Measurements from ENCODE around the gene HRC.
"Not testable (repeated sequence)": the region's sequence is repeated elsewhere in the genome, so short reads cannot be mapped to it uniquely, and the experiment has no call there.

Gene HRC

DNA sequence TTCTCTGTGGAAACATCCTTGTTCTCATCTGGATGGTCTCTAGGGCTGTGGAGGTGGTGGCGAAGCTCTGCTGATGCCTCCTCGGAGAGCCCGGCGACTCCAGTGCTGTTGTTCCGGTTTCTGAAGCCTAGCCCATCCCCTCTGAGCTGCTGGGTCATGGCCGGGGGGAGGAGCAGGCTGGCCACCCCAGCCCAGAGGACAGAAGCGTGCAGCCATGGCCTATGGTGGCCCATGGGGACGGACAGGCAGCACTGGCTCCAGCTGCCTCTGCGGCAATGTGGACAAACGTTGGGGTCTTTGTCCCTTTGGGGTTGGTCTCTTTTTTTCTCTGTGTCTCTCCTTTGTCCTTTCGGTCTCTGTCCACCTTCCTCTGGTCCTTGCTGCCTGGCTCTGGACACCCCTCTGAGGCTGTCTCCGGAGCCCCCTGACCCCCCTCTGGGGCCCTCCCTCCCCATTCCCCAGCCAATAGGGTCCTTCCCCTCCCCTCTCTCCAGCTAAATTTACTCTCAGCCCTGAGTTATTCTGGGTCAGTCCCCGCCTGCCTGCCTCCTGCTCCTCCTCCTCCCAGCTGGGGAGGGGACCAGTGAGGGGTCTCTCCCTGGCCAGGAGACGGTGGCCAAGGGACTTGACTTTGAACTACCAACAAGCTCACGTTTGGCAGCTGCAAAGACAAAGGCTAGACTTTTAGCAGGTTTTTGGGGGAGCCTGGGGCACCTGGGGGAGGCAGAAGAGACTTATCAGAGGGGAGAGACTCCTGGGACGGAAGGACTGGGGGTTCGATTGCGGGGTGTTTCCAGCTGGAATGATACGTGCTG is at the start of gene HRC:
Gene HRC, minus strand, starts transcription at position 392 of the 815 bp plus-strand sequence. Its CDS starts 159 bp downstream, at position 233.
- DNase-seq: no peak

DNA sequence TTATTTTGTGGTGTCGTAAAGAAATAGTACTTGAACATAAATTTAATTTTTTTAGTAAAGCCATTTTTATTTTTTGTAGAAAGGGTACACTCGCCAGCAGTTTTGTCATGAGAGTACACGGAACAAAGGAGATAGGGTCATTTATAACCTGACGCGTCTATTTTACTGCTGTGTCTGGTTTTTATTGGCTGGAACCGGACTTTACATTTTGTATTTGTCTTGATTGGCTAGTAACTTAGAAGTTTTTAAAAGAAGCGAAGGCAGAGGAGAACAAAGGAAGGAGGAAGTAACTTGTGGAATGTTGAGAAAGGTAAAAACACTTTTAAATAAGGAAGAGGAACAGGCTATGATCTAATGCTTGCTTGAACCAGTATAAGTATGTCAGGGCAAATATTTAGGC is 45.8 kb upstream of the HRC start:
- DNase-seq: no peak

DNA sequence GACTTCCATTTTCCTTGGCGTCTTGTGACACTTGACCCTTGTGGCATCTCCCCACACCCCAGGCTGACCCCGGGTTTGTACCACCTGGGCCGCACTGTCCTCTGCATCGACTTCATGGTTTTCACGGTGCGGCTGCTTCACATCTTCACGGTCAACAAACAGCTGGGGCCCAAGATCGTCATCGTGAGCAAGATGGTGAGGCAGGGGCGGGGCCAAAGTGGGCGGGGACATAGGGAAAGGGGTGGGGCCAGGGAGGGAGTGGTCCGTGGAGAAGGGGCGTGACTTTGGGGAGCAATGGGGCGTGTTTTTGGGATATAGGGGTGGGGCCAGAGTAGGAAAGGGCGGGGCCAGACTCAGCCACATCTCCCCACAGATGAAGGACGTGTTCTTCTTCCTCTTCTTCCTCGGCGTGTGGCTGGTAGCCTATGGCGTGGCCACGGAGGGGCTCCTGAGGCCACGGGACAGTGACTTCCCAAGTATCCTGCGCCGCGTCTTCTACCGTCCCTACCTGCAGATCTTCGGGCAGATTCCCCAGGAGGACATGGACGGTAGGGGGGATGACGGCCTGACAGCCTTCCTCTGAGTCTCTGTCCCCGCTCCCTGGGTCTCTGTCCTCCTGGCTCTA is 45.2 kb upstream of the HRC start:
- DNase-seq: no peak

DNA sequence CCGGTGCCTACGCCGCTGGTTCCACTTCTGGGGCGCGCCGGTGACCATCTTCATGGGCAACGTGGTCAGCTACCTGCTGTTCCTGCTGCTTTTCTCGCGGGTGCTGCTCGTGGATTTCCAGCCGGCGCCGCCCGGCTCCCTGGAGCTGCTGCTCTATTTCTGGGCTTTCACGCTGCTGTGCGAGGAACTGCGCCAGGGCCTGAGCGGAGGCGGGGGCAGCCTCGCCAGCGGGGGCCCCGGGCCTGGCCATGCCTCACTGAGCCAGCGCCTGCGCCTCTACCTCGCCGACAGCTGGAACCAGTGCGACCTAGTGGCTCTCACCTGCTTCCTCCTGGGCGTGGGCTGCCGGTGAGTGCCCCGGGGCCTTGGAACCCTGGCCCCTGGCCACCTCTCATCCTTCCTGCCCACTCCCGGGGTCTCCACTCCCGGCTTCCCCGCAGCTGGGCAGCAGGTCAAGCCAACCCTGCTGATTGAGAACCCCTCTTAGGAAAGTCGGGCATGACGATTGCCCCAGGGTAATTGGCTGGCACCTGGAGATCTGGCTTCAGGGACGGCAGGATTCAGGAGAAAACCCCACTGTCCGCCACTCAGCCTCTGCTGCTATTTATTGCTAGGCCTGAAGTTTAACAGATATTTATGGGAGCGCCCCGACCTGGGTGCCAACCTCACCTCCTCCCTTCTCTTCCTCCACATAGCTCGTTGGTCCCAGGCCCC is 41.5 kb upstream of the HRC start:
- no peak for DNase-seq

GRCh38 chr19:49194408-49194807 is 39.2 kb upstream of the HRC start:
- no peak for DNase-seq

DNA sequence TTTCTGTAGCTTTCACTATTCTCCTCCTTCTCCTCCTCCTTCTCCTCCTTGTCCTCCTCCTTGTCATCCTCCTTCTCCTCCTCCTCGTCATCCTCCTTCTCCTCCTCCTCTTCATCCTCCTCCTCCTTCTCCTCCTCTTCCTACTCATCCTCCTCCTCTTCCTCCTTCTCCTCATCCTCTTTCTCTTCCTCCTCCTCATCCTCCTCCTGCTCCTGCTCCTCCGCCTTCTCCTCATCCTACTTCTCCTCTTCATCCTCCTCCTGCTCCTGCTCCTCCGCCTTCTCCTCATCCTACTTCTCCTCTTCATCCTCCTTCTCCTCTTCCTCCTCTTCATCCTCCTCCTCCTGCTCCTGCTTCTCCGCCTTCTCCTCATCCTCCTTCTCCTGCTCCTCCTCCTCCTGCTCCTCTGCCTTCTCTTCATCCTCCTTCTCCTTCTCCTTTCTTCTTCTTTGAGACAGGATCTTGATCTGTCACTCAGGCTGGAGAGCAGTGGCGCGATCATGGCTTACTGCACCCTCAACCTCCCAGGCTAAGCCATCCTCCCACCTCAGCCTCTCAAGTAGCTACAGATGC is 38.7 kb upstream of the HRC start:
- no peak for DNase-seq

DNA sequence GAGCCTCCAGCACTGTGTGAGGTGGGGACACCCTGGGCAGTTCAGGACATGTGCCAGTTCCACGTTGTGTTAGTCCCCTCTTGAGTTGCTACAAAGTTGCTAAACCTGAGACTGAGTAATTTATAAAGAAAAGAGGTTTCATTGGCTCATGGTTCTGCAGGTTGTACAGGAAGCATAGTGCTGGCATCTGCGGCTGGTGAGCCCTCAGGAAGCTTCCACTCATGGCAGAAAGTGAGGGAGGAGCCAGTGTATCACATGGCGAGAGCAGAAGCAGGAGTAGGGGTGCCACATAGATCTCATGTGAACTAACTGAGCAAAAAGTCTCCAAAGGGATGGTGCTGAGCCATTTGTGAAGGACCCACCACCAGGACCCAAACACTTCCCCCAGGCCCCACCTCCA is 35.6 kb upstream of the HRC start:
- no peak for DNase-seq

DNA sequence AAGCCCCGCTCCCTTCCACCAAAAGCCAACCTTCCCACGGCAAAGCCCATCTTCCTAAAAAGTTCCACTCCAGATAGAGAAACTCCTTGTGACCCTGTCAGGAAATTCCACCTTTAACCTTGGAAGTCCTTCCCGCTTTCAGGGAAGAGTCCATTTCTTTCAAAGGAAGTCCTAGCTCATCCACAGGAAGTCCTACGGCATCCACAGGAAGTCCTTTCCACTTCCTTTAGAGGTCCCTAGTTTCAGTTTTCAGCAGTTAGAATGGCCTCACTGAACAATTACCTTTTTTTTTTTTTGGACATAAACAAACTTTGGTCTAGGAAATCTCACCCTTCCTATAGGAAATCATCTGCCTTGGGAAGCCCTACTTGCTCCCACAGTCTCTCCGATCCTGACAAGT is 34.1 kb upstream of the HRC start:
- DNase-seq: no peak

DNA sequence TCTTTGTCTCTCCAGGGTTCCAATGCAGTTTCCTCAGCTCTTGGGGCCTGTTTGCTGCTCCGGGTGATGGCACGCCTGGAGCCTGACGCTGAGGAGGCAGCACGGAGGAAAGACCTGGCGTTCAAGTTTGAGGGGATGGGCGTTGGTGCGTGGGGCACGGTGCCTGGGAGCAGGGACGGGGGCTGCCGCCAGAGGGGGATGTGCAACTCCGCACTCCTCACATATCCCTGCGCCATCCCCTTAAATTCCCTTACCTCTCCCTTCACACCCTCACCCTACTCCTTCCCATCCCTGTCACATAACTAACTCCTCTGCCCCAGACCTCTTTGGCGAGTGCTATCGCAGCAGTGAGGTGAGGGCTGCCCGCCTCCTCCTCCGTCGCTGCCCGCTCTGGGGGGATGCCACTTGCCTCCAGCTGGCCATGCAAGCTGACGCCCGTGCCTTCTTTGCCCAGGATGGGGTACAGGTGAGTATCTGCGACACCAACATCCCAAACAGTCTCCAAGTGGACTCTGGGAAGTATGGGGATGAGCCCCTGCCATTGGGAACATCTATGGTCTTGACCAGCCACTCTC is 33.5 kb upstream of the HRC start:
- DNase-seq: no peak

- DNase-seq: no peak
Observed at GRCh38 chr19:49186108-49186507, 30.9 kb upstream of the HRC start.

DNA sequence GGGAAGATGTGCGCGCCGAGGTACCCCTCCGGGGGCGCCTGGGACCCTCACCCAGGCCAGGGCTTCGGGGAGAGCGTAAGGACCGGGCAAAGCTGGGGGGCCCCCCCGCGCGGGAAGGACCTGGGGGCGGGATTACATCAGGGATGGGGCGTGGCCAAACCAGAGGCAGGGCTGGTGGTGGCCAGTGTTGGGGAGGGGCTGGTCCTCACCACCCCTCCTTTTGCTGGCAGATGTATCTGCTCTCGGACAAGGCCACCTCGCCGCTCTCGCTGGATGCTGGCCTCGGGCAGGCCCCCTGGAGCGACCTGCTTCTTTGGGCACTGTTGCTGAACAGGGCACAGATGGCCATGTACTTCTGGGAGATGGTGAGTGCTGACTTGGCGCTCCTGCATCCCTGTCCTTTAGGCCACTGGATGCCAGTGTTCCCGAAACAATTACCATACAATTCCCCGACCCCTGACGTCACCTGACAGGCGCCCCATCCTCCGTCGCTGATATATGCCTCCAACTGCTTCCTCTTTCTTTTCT is 27.7 kb upstream of the HRC start:
- no peak for DNase-seq

GRCh38 chr19:49182010-49182847 is 27.0 kb upstream of the HRC start:
- DNase-seq: not testable (repeated sequence)

- no peak for DNase-seq
Observed at GRCh38 chr19:49180659-49181058, 25.5 kb upstream of the HRC start.

DNA sequence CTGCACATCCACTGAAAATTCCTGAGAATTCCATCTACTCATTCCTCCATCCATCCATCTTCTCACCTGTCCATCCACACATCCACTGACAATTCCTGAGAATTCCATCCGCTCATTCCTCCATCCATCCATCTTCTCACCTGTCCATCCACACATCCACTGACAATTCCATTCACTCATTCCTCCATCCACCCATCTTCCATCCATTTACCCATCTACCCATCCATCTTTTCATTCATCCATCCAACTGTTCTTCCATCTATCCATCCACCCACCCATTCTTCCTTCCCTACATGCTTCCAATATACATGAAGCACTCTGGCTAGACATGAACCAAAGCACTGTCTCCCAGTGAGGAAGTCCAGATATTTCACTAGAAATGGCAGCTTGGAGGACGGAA is 18.0 kb upstream of the HRC start:
- DNase-seq: no peak

DNA sequence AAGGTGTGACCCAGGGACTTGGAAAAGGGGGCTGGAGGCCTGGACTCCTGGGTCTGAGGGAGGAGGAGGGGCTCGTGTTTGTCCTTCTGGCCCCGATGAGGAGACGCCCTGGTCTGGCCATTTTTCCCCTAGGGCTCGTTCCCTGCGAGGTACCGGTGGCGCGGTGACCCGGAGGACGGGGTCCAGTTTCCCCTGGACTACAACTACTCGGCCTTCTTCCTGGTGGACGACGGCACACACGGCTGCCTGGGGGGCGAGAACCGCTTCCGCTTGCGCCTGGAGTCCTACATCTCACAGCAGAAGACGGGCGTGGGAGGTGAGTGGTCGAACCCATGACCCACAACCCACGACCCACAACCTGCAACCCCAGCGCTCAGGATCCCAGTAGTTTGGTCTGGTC is 13.2 kb upstream of the HRC start:
- DNase-seq: no peak

- DNase-seq: no peak
Observed at GRCh38 chr19:49167857-49168409, 12.7 kb upstream of the HRC start.

- no peak for DNase-seq
Observed at GRCh38 chr19:49165865-49166301, 10.7 kb upstream of the HRC start.

- no peak for DNase-seq
Observed at GRCh38 chr19:49165111-49165750, 10.0 kb upstream of the HRC start.

DNA sequence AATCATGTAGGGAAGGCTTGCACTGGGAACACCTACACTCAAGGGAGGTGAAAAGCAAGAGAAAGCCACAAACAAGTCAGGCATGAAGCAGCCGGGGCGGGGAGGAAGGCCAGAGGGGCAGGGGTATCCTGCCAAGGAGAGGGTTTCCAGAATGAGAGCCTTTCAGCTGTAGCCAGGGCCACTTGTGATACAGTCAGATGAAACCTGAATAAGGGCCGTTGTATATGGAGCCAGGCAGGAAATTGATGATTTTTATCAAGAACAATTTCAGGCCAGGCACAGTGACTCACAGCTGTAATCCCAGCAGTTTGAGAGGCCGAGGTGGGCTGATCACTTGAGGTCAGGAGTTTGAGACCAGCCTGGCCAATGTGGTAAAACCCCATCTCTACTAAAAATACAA is 6.8 kb upstream of the HRC start:
- no peak for DNase-seq

DNA sequence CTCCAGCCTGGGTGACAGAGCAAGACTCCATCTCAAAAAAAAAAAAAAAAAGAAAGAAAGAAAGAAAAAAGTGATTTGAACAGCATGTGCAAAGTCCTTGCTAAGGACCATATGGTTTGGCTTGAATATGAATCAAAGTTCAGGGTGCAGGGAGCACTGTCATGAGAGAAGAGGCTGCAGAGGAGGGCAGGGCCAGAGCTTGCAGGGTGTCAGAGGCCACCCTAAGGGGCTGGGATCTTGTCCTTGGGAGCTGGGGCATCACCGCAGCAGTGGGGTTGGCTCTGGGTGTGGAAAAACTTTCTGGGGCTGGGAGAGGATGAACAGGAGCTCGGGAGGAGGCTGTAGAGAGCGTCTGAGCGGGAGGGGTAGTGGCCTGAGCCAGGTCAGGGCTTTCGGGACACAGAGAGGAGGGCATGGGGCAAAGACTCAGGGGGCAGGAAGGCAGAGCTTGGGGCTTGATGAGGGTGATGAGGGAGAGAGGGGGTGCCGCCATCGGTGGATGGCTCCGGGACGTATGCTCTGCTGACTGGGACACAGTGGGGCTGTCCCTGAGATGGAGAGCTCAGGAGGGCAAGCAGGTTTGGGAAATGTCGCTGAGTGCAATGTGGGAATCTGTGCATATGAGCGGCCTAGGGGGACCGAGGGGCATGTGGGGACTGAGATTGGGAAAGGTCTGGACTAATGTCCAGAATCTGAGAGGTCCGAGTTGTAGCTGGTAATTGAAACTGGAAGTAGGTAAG is 5.4 kb upstream of the HRC start:
- no peak for DNase-seq
